ENCODE measurements around the gene BABAM1. TPM values are rescaled to one million over a fixed set of nuclear protein-coding genes. Genes with fewer than 3 reads are reported as not detected.
"Not testable (repeated sequence)": the region's sequence is repeated elsewhere in the genome, so short reads cannot be mapped to it uniquely, and the experiment has no call there.

Gene BABAM1
- total RNA-seq, 1 donor = 59.3 TPM

DNA sequence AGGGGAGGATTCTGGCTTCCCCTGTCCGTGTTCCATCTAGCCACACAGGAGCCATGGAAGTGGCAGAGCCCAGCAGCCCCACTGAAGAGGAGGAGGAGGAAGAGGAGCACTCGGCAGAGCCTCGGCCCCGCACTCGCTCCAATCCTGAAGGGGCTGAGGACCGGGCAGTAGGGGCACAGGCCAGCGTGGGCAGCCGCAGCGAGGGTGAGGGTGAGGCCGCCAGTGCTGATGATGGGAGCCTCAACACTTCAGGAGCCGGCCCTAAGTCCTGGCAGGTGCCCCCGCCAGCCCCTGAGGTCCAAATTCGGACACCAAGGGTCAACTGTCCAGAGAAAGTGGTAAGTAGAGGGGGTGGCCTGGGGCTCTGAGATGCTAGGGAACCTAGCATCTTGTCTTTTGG is 1.5 kb downstream of the BABAM1 start:
- no peak overlapping the region for H3K4me3 ChIP-seq (ENCODE audit: low read depth, low read length)
- TF ChIP-seq, protein P1, sequence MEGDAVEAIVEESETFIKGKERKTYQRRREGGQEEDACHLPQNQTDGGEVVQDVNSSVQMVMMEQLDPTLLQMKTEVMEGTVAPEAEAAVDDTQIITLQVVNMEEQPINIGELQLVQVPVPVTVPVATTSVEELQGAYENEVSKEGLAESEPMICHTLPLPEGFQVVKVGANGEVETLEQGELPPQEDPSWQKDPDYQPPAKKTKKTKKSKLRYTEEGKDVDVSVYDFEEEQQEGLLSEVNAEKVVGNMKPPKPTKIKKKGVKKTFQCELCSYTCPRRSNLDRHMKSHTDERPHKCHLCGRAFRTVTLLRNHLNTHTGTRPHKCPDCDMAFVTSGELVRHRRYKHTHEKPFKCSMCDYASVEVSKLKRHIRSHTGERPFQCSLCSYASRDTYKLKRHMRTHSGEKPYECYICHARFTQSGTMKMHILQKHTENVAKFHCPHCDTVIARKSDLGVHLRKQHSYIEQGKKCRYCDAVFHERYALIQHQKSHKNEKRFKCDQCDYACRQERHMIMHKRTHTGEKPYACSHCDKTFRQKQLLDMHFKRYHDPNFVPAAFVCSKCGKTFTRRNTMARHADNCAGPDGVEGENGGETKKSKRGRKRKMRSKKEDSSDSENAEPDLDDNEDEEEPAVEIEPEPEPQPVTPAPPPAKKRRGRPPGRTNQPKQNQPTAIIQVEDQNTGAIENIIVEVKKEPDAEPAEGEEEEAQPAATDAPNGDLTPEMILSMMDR (IDR thresholded peaks at IDR 0.05; ENCODE audit: insufficient read depth, low read length) = no peak
- no peak for DNase-seq (ENCODE audit: low read depth)

- not testable (repeated sequence) for DNase-seq (ENCODE audit: low read depth); H3K4me3 ChIP-seq (ENCODE audit: low read depth, low read length)
Measured at GRCh38 chr19:17274892-17275291, 7.6 kb downstream of the BABAM1 start.

DNA sequence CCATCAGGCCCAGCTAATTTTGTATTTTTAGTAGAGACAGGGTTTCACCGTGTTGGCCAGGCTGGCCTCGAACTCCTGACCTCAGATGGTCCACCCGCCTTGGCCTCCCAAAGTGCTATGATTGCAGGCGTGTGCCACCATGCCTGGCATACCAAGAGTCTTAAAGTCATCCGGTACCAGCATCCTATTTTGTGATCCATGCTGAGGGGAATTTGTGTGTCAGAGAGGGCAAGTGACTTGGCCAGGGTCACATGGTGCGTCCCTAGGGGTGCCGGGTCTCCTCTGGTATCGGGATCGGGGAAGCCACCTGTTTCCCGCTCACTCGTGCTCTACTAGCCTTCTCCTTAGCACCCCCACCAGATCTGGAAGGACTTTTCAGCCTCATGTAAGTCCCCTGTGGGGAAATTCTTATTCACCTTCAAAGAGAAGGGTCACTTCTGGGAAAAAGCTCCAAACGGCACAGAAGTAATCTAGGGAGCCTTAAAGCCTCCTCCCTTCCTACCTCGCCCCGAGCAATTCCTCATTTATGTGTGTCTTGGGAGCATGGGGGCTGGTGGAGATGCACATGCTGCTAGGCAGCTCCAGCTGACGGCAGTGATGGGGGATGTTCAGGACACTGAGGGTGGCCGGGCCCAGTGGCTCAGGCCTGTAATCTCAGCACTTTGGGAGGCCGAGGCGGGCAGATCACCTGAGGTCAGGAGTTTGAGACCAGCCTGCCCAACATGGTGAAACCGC is 8.4 kb downstream of the BABAM1 start:
- TF ChIP-seq, protein P1 (IDR thresholded peaks at IDR 0.05; ENCODE audit: insufficient read depth, low read length) = no peak

GRCh38 chr19:17279436-17279835 is 12.2 kb downstream of the BABAM1 start:
- H3K4me3 ChIP-seq (ENCODE audit: low read depth, low read length) = no peak overlapping the region
- no peak for DNase-seq (ENCODE audit: low read depth)
- TF ChIP-seq, protein P1 (IDR thresholded peaks at IDR 0.05; ENCODE audit: insufficient read depth, low read length) = no peak

More for the DNA sequence above, 8.4 kb downstream of the BABAM1 start:
- H3K4me3 ChIP-seq (ENCODE audit: low read depth, low read length) = no peak overlapping the region
- no peak for DNase-seq (ENCODE audit: low read depth)

- DNase-seq (ENCODE audit: low read depth) = no peak
- peak within 1 kb of the TSS; percentile 58 for H3K4me3 ChIP-seq (ENCODE audit: low read depth, low read length)
- TF ChIP-seq, protein P1 (IDR thresholded peaks at IDR 0.05; ENCODE audit: insufficient read depth, low read length) = no peak
Measured at GRCh38 chr19:17281391-17282304, 14.4 kb downstream of the BABAM1 start, which contains the start of gene ANKLE1. ANKLE1 (plus strand) TSS chr19:17281901; CDS start chr19:17281921, 20 bp downstream.

DNA sequence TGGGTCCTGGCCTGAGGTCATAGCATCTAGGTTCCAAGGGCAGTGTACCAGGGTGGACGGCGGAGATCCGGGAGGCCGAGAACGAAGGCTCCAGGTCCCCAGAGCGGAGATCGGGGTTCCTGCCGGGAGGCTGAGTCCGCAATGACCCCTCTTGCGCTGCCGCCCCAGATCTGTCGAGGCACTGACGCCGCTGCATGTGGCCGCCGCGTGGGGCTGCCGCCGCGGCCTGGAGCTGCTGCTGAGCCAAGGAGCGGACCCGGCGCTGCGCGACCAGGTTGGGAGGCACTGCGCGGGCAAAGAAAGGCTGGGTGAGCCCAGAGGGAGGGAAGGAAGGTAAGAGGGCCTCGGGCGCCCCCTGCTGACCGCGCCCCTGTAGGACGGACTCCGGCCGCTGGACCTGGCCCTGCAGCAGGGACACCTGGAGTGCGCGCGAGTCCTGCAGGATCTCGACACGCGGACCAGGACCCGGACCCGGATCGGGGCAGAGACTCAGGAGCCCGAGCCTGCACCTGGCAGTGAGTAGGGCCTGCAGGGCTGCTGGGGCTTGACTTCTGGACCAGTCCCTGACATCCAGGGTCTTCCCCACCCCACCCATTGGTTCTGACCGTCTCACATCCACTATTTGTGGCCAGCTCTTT is 15.4 kb downstream of the BABAM1 start:
- H3K4me3 ChIP-seq (ENCODE audit: low read depth, low read length) = peak overlapping the region; percentile 58
- TF ChIP-seq, protein P1 (IDR thresholded peaks at IDR 0.05; ENCODE audit: insufficient read depth, low read length) = peak; percentile 90
- peak; percentile 68 for DNase-seq (ENCODE audit: low read depth)
